Tibial artery (tissue), 4 donors: ENCODE data around the gene FRYL.
"Not testable (repeated sequence)": the region's sequence is repeated elsewhere in the genome, so short reads cannot be mapped to it uniquely, and the experiment has no call there.

ENCODE experiments used
- DNase-seq, 2 donors: peaks; one replicate each; pipeline ENCODE4 v3.0.0-alpha.2; 2019
- H3K27ac ChIP-seq, 2 donors: fragments of 200-600 bp; sonication (generic) in 1 of 2; 1 replicate in 1 of 2; 2 replicates in 1 of 2; pipeline ENCODE4 v1.5.1; 2018 to 2019; ENCODE audit warnings: mild to moderate bottlenecking in 1 of 2
- H3K27me3 ChIP-seq, 2 donors: fragments of 200-600 bp; sonication (generic) in 1 of 2; one replicate each; pipeline versions ENCODE4 v1.5.1 to v1.6.0; 2016 to 2019
- H3K36me3 ChIP-seq, 3 donors: fragments of 200-600 bp; sonication (generic) in 2 of 3; one replicate each; pipeline ENCODE4 v1.5.1; 2016 to 2019; ENCODE audit warnings: mild to moderate bottlenecking in 2 of 3
- H3K4me1 ChIP-seq, 4 donors: fragments of 200-600 bp; sonication (generic) in 2 of 4; 1 replicate in 3 of 4; 2 replicates in 1 of 4; pipeline ENCODE4 v1.5.1; 2016 to 2019
- H3K4me3 ChIP-seq, 2 donors: fragments of 200-600 bp; sonication (generic) in 1 of 2; 1 replicate in 1 of 2; 2 replicates in 1 of 2; pipeline ENCODE4 v1.5.1; 2018 to 2019; ENCODE audit warnings: mild to moderate bottlenecking in 2 of 2
- H3K9me3 ChIP-seq, 3 donors: fragments of 200-600 bp; sonication (generic) in 1 of 3; one replicate each; pipeline ENCODE4 v1.5.1; 2016 to 2019
- intact Hi-C: fragments of 100-400 bp; cut with DNase I; formaldehyde crosslinking; loops from one replicate; pipeline ENCODE4 v1.15.0; 2023; ENCODE audit warnings: low total_unique reads
- TF ChIP-seq, protein P1 (sequence below), 2 experiments: fragments of 200-600 bp in 1 of 2; fragments of 450-650 bp in 1 of 2; IDR thresholded peaks; one replicate each; pipeline ENCODE4 v1.5.1; 2017 to 2019; ENCODE audit warnings: antibody characterized with exemption in 2 of 2, mild to moderate bottlenecking in 1 of 2, moderate library complexity in 1 of 2

The FRYL gene

DNA sequence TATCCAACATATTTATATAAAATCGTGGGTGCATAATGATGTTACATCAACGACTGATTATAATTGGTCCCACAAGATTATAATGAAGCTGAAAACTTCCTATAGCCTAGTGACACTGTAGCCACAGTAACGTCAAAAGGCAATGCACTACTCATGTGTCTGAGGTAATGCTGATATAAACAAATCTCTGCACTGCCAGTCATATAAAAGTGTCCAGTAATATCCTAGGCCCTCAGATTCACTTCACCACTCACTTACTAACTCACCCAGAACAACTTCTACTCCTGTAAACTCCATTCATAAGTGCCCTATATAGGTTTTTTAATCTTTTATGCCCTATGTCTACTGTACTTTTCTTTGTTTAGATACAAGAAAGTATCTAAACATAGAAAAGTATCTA is 18.8 kb downstream of the FRYL start:
- DNase-seq = no peak
- Histone ChIP-seq H3K4me1 (peaks cover 0 to 61% (median 9%) of the 10 kb centered on the region in 4 donors), H3K9me3 (no peaks in the 10 kb centered on the region), H3K27ac (no peak overlapping the region), H3K27me3 (no peaks in the 10 kb centered on the region), H3K4me3 (no peak overlapping the region), H3K36me3 (no peaks in the 10 kb centered on the region)
- intact Hi-C loops = no loop called here
- TF ChIP-seq, protein P1, sequence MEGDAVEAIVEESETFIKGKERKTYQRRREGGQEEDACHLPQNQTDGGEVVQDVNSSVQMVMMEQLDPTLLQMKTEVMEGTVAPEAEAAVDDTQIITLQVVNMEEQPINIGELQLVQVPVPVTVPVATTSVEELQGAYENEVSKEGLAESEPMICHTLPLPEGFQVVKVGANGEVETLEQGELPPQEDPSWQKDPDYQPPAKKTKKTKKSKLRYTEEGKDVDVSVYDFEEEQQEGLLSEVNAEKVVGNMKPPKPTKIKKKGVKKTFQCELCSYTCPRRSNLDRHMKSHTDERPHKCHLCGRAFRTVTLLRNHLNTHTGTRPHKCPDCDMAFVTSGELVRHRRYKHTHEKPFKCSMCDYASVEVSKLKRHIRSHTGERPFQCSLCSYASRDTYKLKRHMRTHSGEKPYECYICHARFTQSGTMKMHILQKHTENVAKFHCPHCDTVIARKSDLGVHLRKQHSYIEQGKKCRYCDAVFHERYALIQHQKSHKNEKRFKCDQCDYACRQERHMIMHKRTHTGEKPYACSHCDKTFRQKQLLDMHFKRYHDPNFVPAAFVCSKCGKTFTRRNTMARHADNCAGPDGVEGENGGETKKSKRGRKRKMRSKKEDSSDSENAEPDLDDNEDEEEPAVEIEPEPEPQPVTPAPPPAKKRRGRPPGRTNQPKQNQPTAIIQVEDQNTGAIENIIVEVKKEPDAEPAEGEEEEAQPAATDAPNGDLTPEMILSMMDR (IDR thresholded peaks at IDR 0.05) = no peak

DNA sequence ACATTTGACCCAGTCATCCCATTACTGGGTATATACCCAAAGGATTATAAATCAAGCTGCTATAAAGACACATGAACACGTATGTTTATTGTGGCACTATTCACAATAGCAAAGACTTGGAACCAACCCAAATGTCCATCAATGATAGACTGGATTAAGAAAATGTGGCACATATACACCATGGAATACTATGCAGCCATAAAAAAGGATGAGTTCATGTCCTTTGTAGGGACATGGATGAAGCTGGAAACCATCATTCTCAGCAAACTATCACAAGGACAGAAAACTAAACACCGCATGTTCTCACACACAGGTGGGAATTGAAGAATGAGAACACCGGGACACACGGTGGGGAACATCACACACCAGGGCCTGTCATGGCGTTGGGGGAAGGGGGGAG is 21.4 kb downstream of the FRYL start:
- H3K27me3 ChIP-seq, H3K9me3 ChIP-seq, H3K36me3 ChIP-seq, H3K27ac ChIP-seq, H3K4me3 ChIP-seq, DNase-seq, intact Hi-C loops: not testable (repeated sequence)
- peaks cover 0 to 46% (median 8%) of the 10 kb centered on the region in 4 donors for H3K4me1 ChIP-seq

DNA sequence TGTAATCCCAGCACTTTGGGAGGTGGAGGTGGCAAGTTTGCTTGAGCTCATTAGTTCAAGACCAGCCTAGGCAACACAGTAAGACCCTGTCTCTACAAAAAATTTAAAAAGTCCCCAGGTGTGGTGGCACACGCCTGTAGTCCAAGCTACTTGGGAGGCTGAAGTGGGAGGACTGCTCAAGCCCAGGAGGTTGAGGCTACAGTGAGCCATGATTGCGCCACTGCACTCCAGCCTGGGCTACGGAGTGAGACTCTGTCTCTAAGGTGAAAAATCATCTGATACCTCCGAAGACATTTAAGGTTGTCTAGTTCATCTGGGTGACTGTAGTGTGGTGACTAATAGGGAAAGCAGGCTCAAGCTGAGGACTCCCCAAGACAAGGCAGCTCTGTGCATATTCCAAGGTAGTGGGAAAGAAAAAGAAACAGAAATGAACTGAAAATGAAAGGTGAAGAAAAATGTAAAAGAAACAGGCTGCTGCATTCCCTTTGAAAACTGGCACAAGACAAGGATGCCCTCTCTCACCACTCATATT is 23.3 kb downstream of the FRYL start:
- no peaks in the 10 kb centered on the region for H3K27me3 ChIP-seq
- H3K27ac ChIP-seq = no peak overlapping the region
- H3K4me3 ChIP-seq = no peak overlapping the region
- H3K4me1 ChIP-seq = peaks cover 0 to 46% (median 12%) of the 10 kb centered on the region in 4 donors
- DNase-seq = no peak
- no peaks in the 10 kb centered on the region for H3K9me3 ChIP-seq
- no peaks in the 10 kb centered on the region for H3K36me3 ChIP-seq
- TF ChIP-seq, protein P1 (IDR thresholded peaks at IDR 0.05) = no peak
- intact Hi-C loops = no loop called here

DNA sequence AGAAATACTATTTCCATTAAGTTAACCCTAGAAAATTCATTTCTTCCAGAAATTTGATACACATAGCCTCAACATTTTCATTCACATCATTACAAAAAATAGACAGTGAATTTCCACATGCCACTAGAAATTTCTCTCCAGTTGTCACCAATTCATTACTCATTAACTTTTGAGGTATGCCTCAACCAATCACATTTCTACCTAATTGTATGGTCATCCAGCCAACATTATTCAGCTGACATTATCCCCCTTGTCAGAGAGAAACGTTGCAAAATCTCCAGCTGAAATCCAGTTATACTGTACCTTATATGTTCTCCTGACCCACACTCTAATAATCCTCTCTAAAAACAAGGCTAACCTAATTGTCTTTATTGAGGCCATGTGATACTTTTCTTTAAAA is 24.8 kb downstream of the FRYL start:
- Histone ChIP-seq H3K4me1 (peaks cover 0 to 51% (median 10%) of the 10 kb centered on the region in 4 donors), H3K9me3 (no peaks in the 10 kb centered on the region), H3K27ac (no peak overlapping the region), H3K36me3 (no peaks in the 10 kb centered on the region), H3K27me3 (no peaks in the 10 kb centered on the region), H3K4me3 (no peak overlapping the region)
- intact Hi-C loops = no loop called here
- no peak for DNase-seq
- TF ChIP-seq, protein P1 (IDR thresholded peaks at IDR 0.05) = no peak

DNA sequence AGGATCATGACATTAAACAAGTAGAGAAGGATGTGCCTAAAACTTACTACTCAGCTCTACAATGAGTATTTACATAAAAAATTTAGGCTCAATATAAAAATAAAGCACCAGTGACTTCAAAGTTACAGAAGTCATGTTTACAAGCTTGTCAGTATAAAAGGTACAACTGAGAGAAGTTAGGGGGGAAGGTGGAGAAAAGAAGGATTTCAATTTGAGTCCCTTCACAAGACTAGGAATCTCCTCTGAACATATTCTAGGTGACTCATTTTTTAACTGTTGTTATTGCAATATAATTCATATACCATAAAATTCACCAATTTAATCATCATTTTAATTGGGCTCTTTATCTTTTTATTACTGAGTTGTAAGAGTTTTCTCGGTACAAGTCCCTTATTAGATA is 26.9 kb downstream of the FRYL start:
- no peak overlapping the region for H3K4me3 ChIP-seq
- peaks cover 0 to 54% (median 10%) of the 10 kb centered on the region in 4 donors for H3K4me1 ChIP-seq
- H3K27me3 ChIP-seq = no peaks in the 10 kb centered on the region
- DNase-seq = no peak
- H3K9me3 ChIP-seq = no peaks in the 10 kb centered on the region
- H3K27ac ChIP-seq = no peak overlapping the region
- H3K36me3 ChIP-seq = no peaks in the 10 kb centered on the region
- intact Hi-C loops = no loop called here
- TF ChIP-seq, protein P1 (IDR thresholded peaks at IDR 0.05) = no peak

DNA sequence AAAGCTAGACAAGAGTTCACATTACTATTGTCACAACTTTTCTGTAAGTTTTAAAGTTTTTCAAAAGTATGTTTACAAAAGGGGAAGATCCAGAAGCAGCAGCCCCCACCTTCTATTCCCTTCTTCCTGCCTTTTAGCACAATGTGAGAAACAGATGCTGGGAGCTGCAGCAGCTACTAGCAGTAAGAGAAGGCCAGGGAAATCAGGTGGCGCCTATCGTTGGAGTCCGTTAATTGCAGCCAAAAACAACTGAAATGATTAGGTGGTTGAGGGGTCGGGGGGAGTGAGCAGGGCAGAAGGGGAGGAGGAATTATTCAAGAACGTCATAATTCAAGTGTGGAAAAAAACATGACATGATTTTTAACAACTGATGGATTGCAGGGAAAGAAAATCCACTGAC is 27.4 kb downstream of the FRYL start:
- Histone ChIP-seq H3K4me1 (peaks cover 0 to 54% (median 10%) of the 10 kb centered on the region in 4 donors), H3K27ac (no peak overlapping the region), H3K36me3 (no peaks in the 10 kb centered on the region), H3K4me3 (no peak overlapping the region), H3K9me3 (no peaks in the 10 kb centered on the region), H3K27me3 (no peaks in the 10 kb centered on the region)
- intact Hi-C loops = no loop called here
- DNase-seq = no peak
- TF ChIP-seq, protein P1 (IDR thresholded peaks at IDR 0.05) = no peak
